ENCODE measurements around the gene BCR. TPM values are rescaled to one million over a fixed set of nuclear protein-coding genes. Genes with fewer than 3 reads are reported as not detected.

BCR gene
- total and polyA plus RNA-seq, 12 donors = 18.7 to 64.3 (median 42.4) TPM

GRCh38 chr22:23218053-23218866, 38.0 kb downstream of the BCR start:
- Histone ChIP-seq H3K4me1 (replicated peaks in 1 of 2) (peaks cover 21 to 56% of the 10 kb centered on the region in 2 donors), H3K9me3 (replicated peaks in 1 of 3) (no peaks in the 10 kb centered on the region), H3K36me3 (replicated peaks in 1 of 2) (no peaks in the 10 kb centered on the region), H3K4me3 (no peak overlapping the region), H3K27ac (peak overlapping the region in 2 of 5 donors; percentile 24 to 53), H3K27me3 (no peaks in the 10 kb centered on the region)
- no peak for TF ChIP-seq CTCF (IDR thresholded peaks at IDR 0.05)
- no peak for TF ChIP-seq POLR2A (IDR thresholded peaks at IDR 0.05)
- peak in 1 of 7 donors; percentile 19 for DNase-seq
- whole genome bisulfite sequencing, 4 donors = 69 to 91% (median 71%) methylated on average over 5 to 12 of the region's 12 CpGs
- intact Hi-C loops (cut with DNase I) = no loop called here

GRCh38 chr22:23218867-23219251, 38.5 kb downstream of the BCR start:
- TF ChIP-seq CTCF (IDR thresholded peaks at IDR 0.05) (no peak), POLR2A (IDR thresholded peaks at IDR 0.05) (no peak)
- intact Hi-C loops (cut with DNase I) = no loop called here
- Histone ChIP-seq H3K27me3 (no peaks in the 10 kb centered on the region), H3K27ac (peak overlapping the region in 2 of 5 donors; percentile 49 to 53), H3K36me3 (replicated peaks in 1 of 2) (no peaks in the 10 kb centered on the region), H3K4me3 (no peak overlapping the region), H3K9me3 (replicated peaks in 1 of 3) (no peaks in the 10 kb centered on the region), H3K4me1 (replicated peaks in 1 of 2) (peaks cover 17 to 56% of the 10 kb centered on the region in 2 donors)
- peak in 2 of 7 donors; percentile 22 to 38 for DNase-seq
- 35 to 57% (median 47%) methylated on average over 5 to 11 of the region's 11 CpGs for WGBS, 4 donors

- peak overlapping the region in 2 of 5 donors; percentile 49 to 53 for H3K27ac ChIP-seq
- H3K9me3 ChIP-seq (replicated peaks in 1 of 3) = no peaks in the 10 kb centered on the region
- intact Hi-C loops (cut with DNase I) = no loop called here
- TF ChIP-seq POLR2A (IDR thresholded peaks at IDR 0.05) (no peak), CTCF (IDR thresholded peaks at IDR 0.05) (no peak)
- no peak overlapping the region for H3K4me3 ChIP-seq
- no peaks in the 10 kb centered on the region for H3K36me3 ChIP-seq (replicated peaks in 1 of 2)
- DNase-seq = peak in 1 of 7 donors; percentile 15
- 47 to 67% (median 56%) methylated on average over 9 to 10 of the region's 10 CpGs for WGBS, 4 donors
- peaks cover 17 to 55% of the 10 kb centered on the region in 2 donors for H3K4me1 ChIP-seq (replicated peaks in 1 of 2)
- no peaks in the 10 kb centered on the region for H3K27me3 ChIP-seq
These were observed 39.0 kb downstream of the BCR start for GRCh38 chr22:23219317-23219716.

- H3K4me3 ChIP-seq = no peak overlapping the region
- H3K4me1 ChIP-seq (replicated peaks in 1 of 2) = peaks cover 17 to 52% of the 10 kb centered on the region in 2 donors
- no peaks in the 10 kb centered on the region for H3K9me3 ChIP-seq (replicated peaks in 1 of 3)
- peak; percentile 58 to 88 (median 84) for DNase-seq
- peak overlapping the region in 3 of 5 donors; percentile 49 to 54 (median 53) for H3K27ac ChIP-seq
- H3K27me3 ChIP-seq = no peaks in the 10 kb centered on the region
- no peaks in the 10 kb centered on the region for H3K36me3 ChIP-seq (replicated peaks in 1 of 2)
- intact Hi-C loops (cut with DNase I) = no loop called here
- TF ChIP-seq CTCF (IDR thresholded peaks at IDR 0.05) (no peak), POLR2A (IDR thresholded peaks at IDR 0.05) (peak in 1 of 2 donors; percentile 48)
- WGBS, 4 donors = 24 to 38% (median 30%) methylated on average over 7 to 12 of the region's 12 CpGs
These were observed 39.6 kb downstream of the BCR start for GRCh38 chr22:23219822-23220484.
